ENCODE data around the gene HILPDA. TPM values are rescaled to one million over a fixed set of nuclear protein-coding genes. Genes with fewer than 3 reads are reported as not detected.

The HILPDA gene
- total RNA-seq, 1 experiment from 2014 or later, result 17.4 TPM

- Mint-ChIP-seq H3K4me1 (ENCODE audit: low read depth, unreplicated experiment) (peaks cover 6% of the 10 kb centered on the region), H3K9me3 (ENCODE audit: low read depth, unreplicated experiment) (no peaks in the 10 kb centered on the region), H3K27ac (ENCODE audit: unreplicated experiment) (no peak overlapping the region), H3K36me3 (ENCODE audit: insufficient read depth, unreplicated experiment) (peaks cover 30% of the 10 kb centered on the region), H3K4me3 (ENCODE audit: low read depth, unreplicated experiment) (no peak overlapping the region), H3K27me3 (ENCODE audit: unreplicated experiment) (no peaks in the 10 kb centered on the region)
- intact Hi-C loops (cut with micrococcal nuclease; ENCODE audit: unreplicated experiment), result no loop called here
- BruUV-seq (replicated peaks), result no TSS peak
- CTCF ChIA-PET, result interaction anchor here (0.7 kb wide), 1 partner anchor 60 kb away, joined by 3 read pairs; no protein-coding TSS in a partner anchor
- no peak for TF ChIP-seq CTCF (IDR thresholded peaks at IDR 0.05; ENCODE audit: unreplicated experiment)
- DNase-seq, result no peak
Measured at GRCh38 chr7:128407751-128408708, 47.6 kb upstream of the HILPDA start.

- H3K4me3 Mint-ChIP-seq (ENCODE audit: low read depth, unreplicated experiment), result peak overlapping the region; percentile 85
- no TSS peak for BruUV-seq (replicated peaks)
- no peaks in the 10 kb centered on the region for H3K9me3 Mint-ChIP-seq (ENCODE audit: low read depth, unreplicated experiment)
- H3K27ac Mint-ChIP-seq (ENCODE audit: unreplicated experiment), result peak overlapping the region; percentile 36
- DNase-seq, result no peak
- H3K36me3 Mint-ChIP-seq (ENCODE audit: insufficient read depth, unreplicated experiment), result peaks cover 30% of the 10 kb centered on the region
- peaks cover 6% of the 10 kb centered on the region for H3K4me1 Mint-ChIP-seq (ENCODE audit: low read depth, unreplicated experiment)
- CTCF ChIA-PET, result interaction anchor here (0.7 to 2.5 kb wide), 3 partner anchors 9 to 61 kb away, joined by 3 to 5 read pairs (median 3); no protein-coding TSS in a partner anchor
- intact Hi-C loops (cut with micrococcal nuclease; ENCODE audit: unreplicated experiment), result no loop called here
- H3K27me3 Mint-ChIP-seq (ENCODE audit: unreplicated experiment), result peaks cover 9% of the 10 kb centered on the region
- no peak for TF ChIP-seq CTCF (IDR thresholded peaks at IDR 0.05; ENCODE audit: unreplicated experiment)
Measured at GRCh38 chr7:128408709-128409595, 46.7 kb upstream of the HILPDA start.

GRCh38 chr7:128409596-128410450, 45.9 kb upstream of the HILPDA start, which contains the start of gene IMPDH1:
Gene IMPDH1 (minus strand): TSS chr7:128409982. CDS start chr7:128409901, 81 bp downstream.
- no peak for TF ChIP-seq CTCF (IDR thresholded peaks at IDR 0.05; ENCODE audit: unreplicated experiment)
- Mint-ChIP-seq H3K4me1 (ENCODE audit: low read depth, unreplicated experiment) (peaks cover 6% of the 10 kb centered on the region), H3K27ac (ENCODE audit: unreplicated experiment) (peak within 1 kb of the TSS; percentile 76)

More at GRCh38 chr7:128409596-128410450, 45.9 kb upstream of the HILPDA start, which contains the start of gene IMPDH1:
- Mint-ChIP-seq H3K4me3 (ENCODE audit: low read depth, unreplicated experiment) (peak within 1 kb of the TSS; percentile 85), H3K27me3 (ENCODE audit: unreplicated experiment) (peaks cover 10% of the 10 kb centered on the region), H3K36me3 (ENCODE audit: insufficient read depth, unreplicated experiment) (peaks cover 28% of the 10 kb centered on the region), H3K9me3 (ENCODE audit: low read depth, unreplicated experiment) (no peaks in the 10 kb centered on the region)
- DNase-seq, result peak; percentile 92
- BruUV-seq (replicated peaks), result no TSS peak
- CTCF ChIA-PET, result interaction anchor here (0.6 to 2.5 kb wide), 3 partner anchors 8 to 867 kb away, joined by 3 to 5 read pairs (median 3); no protein-coding TSS in a partner anchor
- intact Hi-C loops (cut with micrococcal nuclease; ENCODE audit: unreplicated experiment), result no loop called here

Data from Calu3 (cell line).